SK-N-SH (cell line): Measurements from ENCODE around the gene GARRE1.

Experiments
- CTCF ChIP-seq: fragments of 200-600 bp; sonication (generic); IDR thresholded peaks from 2 replicates; pipeline ENCODE4 v1.6.1; 2017; ENCODE audit warnings: antibody characterized with exemption, mild to moderate bottlenecking, moderate library complexity
- EZH2phosphoT487 ChIP-seq: fragments of 200-600 bp; sonication (generic); IDR thresholded peaks from 2 replicates; pipeline ENCODE4 v1.6.1; 2017; ENCODE audit warnings: low read depth, mixed run types, mild to moderate bottlenecking, antibody characterized with exemption, moderate library complexity, borderline replicate concordance
- JUND ChIP-seq: IDR thresholded peaks from 2 replicates; pipeline ENCODE4 v1.4.0; 2012
- MEF2A ChIP-seq: IDR thresholded peaks from 2 replicates; pipeline ENCODE4 v1.4.0; 2012; ENCODE audit warnings: low read depth, borderline replicate concordance
- REST ChIP-seq: IDR thresholded peaks from 2 replicates; pipeline ENCODE4 v1.6.1; 2012; ENCODE audit warnings: mild to moderate bottlenecking, low read depth, low read length, moderate library complexity
- ZBTB33 ChIP-seq: IDR thresholded peaks from 2 replicates; pipeline ENCODE4 v1.4.0; 2012; ENCODE audit warnings: low read depth, borderline replicate concordance

- TF ChIP-seq CTCF: no peak
- TF ChIP-seq EZH2phosphoT487: no peak
- TF ChIP-seq JUND: no peak
- TF ChIP-seq MEF2A: no peak
- TF ChIP-seq REST: no peak
- TF ChIP-seq ZBTB33: no peak
These were observed 10.9 kb downstream of the GARRE1 start for GRCh38 chr19:34265221-34265650.
